Natural killer cell (primary cell): ENCODE results near the gene TMEM266. TPM values are rescaled to one million over a fixed set of nuclear protein-coding genes. Genes with fewer than 3 reads are reported as not detected.

Source experiments
- ATAC-seq, 3 donors: fragments of 150-1000 bp in 2 of 3; fragments of 200-7000 bp in 1 of 3; cut with Tn5 transposase; 1 replicate in 1 of 3; 2 replicates in 2 of 3; pipeline ENCODE4 v1.10.0; 2021; ENCODE audit warnings: mild to moderate bottlenecking in 2 of 3, moderate library complexity in 2 of 3
- DNase-seq, 2 donors: peaks; one replicate each; pipeline versions ENCODE4 v3.0.0 to v3.0.0-alpha.2; 2013 to 2021; ENCODE audit warnings: mixed read lengths in 1 of 2
- H3K27ac ChIP-seq: one replicate; pipeline ENCODE4 v1.5.1; 2013; ENCODE audit warnings: mild to moderate bottlenecking, low read length
- H3K27me3 ChIP-seq: one replicate; pipeline ENCODE4 v1.6.1; 2013; ENCODE audit warnings: low read length; ENCODE audit not compliant: control insufficient read depth, insufficient read depth
- H3K36me3 ChIP-seq: one replicate; pipeline ENCODE4 v1.6.1; 2013; ENCODE audit warnings: low read length; ENCODE audit not compliant: control insufficient read depth, insufficient read depth
- H3K4me1 ChIP-seq: one replicate; pipeline ENCODE4 v1.6.1; 2013; ENCODE audit warnings: low read length; ENCODE audit not compliant: control insufficient read depth, insufficient read depth
- H3K4me3 ChIP-seq: one replicate; pipeline ENCODE4 v1.5.1; 2013; ENCODE audit warnings: low read length
- H3K9me3 ChIP-seq: one replicate; pipeline ENCODE4 v1.6.1; 2013; ENCODE audit warnings: low read length; ENCODE audit not compliant: control insufficient read depth, insufficient read depth
- H3K27ac Mint-ChIP-seq, 2 donors: one replicate each; pipeline ENCODE4 v1.8.0; 2022; ENCODE audit warnings: mild to moderate bottlenecking in 2 of 2, mixed read lengths in 2 of 2, moderate library complexity in 1 of 2
- H3K27me3 Mint-ChIP-seq, 2 donors: one replicate each; pipeline ENCODE4 v1.8.0; 2022; ENCODE audit warnings: low read depth in 2 of 2, mixed read lengths in 2 of 2
- H3K36me3 Mint-ChIP-seq: one replicate; pipeline ENCODE4 v1.8.0; 2022; ENCODE audit warnings: mixed read lengths
- H3K4me1 Mint-ChIP-seq, 2 donors: one replicate each; pipeline ENCODE4 v1.8.0; 2022; ENCODE audit warnings: mixed read lengths in 2 of 2
- H3K4me3 Mint-ChIP-seq: one replicate; pipeline ENCODE4 v1.8.0; 2022; ENCODE audit warnings: mild to moderate bottlenecking, moderate library complexity, mixed read lengths
- H3K9me3 Mint-ChIP-seq, 2 donors: one replicate each; pipeline ENCODE4 v1.8.0; 2022; ENCODE audit warnings: mixed read lengths in 2 of 2
- WGBS: methylation state at CpG from one replicate; pipeline ENCODE4 v1.1.7; 2013; ENCODE audit warnings: missing lambda C conversion rate; ENCODE audit not compliant: insufficient coverage; 5-methylcytosine and 5-hydroxymethylcytosine counted together
- intact Hi-C: fragments of 100-400 bp; cut with micrococcal nuclease; formaldehyde crosslinking; loops from one replicate; pipeline ENCODE4 v1.14.2; 2022
- total RNA-seq, 4 donors: library from RNA; stranded (reverse); fragments of 120-200 nt in 1 of 4; gene quantifications; one replicate each; pipeline versions ENCODE4 v1.2.3 to v1.2.4, GENCODE V29; 2013 to 2022
- TF ChIP-seq, protein P1 (sequence below): fragments of 200-600 bp; IDR thresholded peaks from one replicate; pipeline ENCODE4 v1.8.0; 2022; ENCODE audit warnings: antibody characterized with exemption

The TMEM266 gene
- total RNA-seq, 3 donors from 2014 or later (not counting 1 experiment from before 2014, with no cell fraction given), result not detected

GRCh38 chr15:76118767-76119166 is 59.0 kb downstream of the TMEM266 start:
- Histone ChIP-seq H3K4me3 (no peak overlapping the region), H3K36me3 (no peaks in the 10 kb centered on the region), H3K9me3 (no peaks in the 10 kb centered on the region), H3K27ac (no peak overlapping the region), H3K27me3 (no peaks in the 10 kb centered on the region), H3K4me1 (no peaks in the 10 kb centered on the region)
- WGBS, result 85% methylated on average over 6 of the region's 6 CpGs
- intact Hi-C loops, result no loop called here
- H3K27ac Mint-ChIP-seq, result no peak overlapping the region
- peaks cover 18 to 26% of the 10 kb centered on the region in 2 donors for H3K27me3 Mint-ChIP-seq
- no peak overlapping the region for H3K4me3 Mint-ChIP-seq
- H3K9me3 Mint-ChIP-seq, result no peaks in the 10 kb centered on the region
- DNase-seq, result no peak
- TF ChIP-seq, protein P1, sequence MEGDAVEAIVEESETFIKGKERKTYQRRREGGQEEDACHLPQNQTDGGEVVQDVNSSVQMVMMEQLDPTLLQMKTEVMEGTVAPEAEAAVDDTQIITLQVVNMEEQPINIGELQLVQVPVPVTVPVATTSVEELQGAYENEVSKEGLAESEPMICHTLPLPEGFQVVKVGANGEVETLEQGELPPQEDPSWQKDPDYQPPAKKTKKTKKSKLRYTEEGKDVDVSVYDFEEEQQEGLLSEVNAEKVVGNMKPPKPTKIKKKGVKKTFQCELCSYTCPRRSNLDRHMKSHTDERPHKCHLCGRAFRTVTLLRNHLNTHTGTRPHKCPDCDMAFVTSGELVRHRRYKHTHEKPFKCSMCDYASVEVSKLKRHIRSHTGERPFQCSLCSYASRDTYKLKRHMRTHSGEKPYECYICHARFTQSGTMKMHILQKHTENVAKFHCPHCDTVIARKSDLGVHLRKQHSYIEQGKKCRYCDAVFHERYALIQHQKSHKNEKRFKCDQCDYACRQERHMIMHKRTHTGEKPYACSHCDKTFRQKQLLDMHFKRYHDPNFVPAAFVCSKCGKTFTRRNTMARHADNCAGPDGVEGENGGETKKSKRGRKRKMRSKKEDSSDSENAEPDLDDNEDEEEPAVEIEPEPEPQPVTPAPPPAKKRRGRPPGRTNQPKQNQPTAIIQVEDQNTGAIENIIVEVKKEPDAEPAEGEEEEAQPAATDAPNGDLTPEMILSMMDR, result no peak
- H3K36me3 Mint-ChIP-seq, result no peaks in the 10 kb centered on the region
- ATAC-seq, result no peak
- H3K4me1 Mint-ChIP-seq, result no peaks in the 10 kb centered on the region

DNA sequence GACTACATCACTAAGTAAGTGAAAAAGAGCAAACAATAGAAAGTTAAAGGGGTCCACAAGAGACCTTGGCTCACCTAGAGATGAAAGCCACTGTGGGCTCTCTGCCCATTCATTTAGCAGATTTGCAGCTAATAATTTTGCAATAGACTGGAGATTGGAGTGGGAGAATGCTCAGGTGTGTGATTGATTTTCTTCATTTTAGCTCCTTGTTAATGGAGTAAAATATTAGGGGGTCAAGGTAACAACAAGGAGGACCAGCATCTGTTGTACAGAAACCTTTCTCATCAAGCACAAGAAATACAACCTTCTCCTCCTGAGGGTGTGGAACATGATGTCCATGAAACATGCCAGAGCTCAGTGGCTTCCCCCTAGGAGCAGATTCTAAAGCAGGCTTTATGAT is 63.2 kb downstream of the TMEM266 start:
- Histone ChIP-seq H3K4me1 (no peaks in the 10 kb centered on the region), H3K9me3 (no peaks in the 10 kb centered on the region), H3K27ac (no peak overlapping the region), H3K27me3 (no peaks in the 10 kb centered on the region), H3K36me3 (no peaks in the 10 kb centered on the region), H3K4me3 (no peak overlapping the region)
- no peak overlapping the region for H3K4me3 Mint-ChIP-seq
- H3K36me3 Mint-ChIP-seq, result no peaks in the 10 kb centered on the region
- DNase-seq, result no peak
- no peak overlapping the region for H3K27ac Mint-ChIP-seq
- no peak for ATAC-seq
- H3K4me1 Mint-ChIP-seq, result no peaks in the 10 kb centered on the region
- H3K27me3 Mint-ChIP-seq, result peaks cover 17 to 18% of the 10 kb centered on the region in 2 donors
- TF ChIP-seq, protein P1, result no peak
- intact Hi-C loops, result no loop called here
- no peaks in the 10 kb centered on the region for H3K9me3 Mint-ChIP-seq

- 97% methylated on average over 2 of the region's 2 CpGs for WGBS
- intact Hi-C loops, result no loop called here
Observed at GRCh38 chr15:76127169-76127568, 67.4 kb downstream of the TMEM266 start.

GRCh38 chr15:76127880-76128279 is 68.1 kb downstream of the TMEM266 start:
- TF ChIP-seq, protein P1, result no peak
- Histone ChIP-seq H3K27ac (no peak overlapping the region), H3K27me3 (no peaks in the 10 kb centered on the region), H3K4me1 (no peaks in the 10 kb centered on the region), H3K4me3 (no peak overlapping the region), H3K36me3 (no peaks in the 10 kb centered on the region), H3K9me3 (no peaks in the 10 kb centered on the region)
- H3K27me3 Mint-ChIP-seq, result peaks cover 18 to 32% of the 10 kb centered on the region in 2 donors
- H3K4me1 Mint-ChIP-seq, result no peaks in the 10 kb centered on the region
- 75% methylated on average over 4 of the region's 4 CpGs for WGBS
- DNase-seq, result no peak
- no peak overlapping the region for H3K27ac Mint-ChIP-seq
- no peaks in the 10 kb centered on the region for H3K9me3 Mint-ChIP-seq
- no peak overlapping the region for H3K4me3 Mint-ChIP-seq
- H3K36me3 Mint-ChIP-seq, result no peaks in the 10 kb centered on the region
- no peak for ATAC-seq
- intact Hi-C loops, result no loop called here

More at GRCh38 chr15:76127169-76127568, 67.4 kb downstream of the TMEM266 start:
- no peak overlapping the region for H3K27ac Mint-ChIP-seq
- DNase-seq (no peak), ATAC-seq (no peak)
- no peaks in the 10 kb centered on the region for H3K4me1 Mint-ChIP-seq
- no peak overlapping the region for H3K27ac ChIP-seq
- no peak overlapping the region for H3K4me3 ChIP-seq
- H3K9me3 Mint-ChIP-seq, result no peaks in the 10 kb centered on the region
- TF ChIP-seq, protein P1, result no peak
- H3K27me3 Mint-ChIP-seq, result peaks cover 23 to 38% of the 10 kb centered on the region in 2 donors
- no peaks in the 10 kb centered on the region for H3K27me3 ChIP-seq
- H3K4me1 ChIP-seq, result no peaks in the 10 kb centered on the region
- no peaks in the 10 kb centered on the region for H3K36me3 ChIP-seq
- H3K36me3 Mint-ChIP-seq, result no peaks in the 10 kb centered on the region
- H3K9me3 ChIP-seq, result no peaks in the 10 kb centered on the region
- no peak overlapping the region for H3K4me3 Mint-ChIP-seq
